GM12874 (cell line): Measurements from ENCODE around the gene ANKRD33B.

Experiments
- TF ChIP-seq, protein P1 (sequence below): IDR thresholded peaks from 2 replicates; pipeline ENCODE4 v1.5.1; 2011; ENCODE audit warnings: low read depth, mild to moderate bottlenecking, control low read depth, low read length, moderate library complexity; ENCODE audit not compliant: insufficient read depth

ANKRD33B gene

DNA sequence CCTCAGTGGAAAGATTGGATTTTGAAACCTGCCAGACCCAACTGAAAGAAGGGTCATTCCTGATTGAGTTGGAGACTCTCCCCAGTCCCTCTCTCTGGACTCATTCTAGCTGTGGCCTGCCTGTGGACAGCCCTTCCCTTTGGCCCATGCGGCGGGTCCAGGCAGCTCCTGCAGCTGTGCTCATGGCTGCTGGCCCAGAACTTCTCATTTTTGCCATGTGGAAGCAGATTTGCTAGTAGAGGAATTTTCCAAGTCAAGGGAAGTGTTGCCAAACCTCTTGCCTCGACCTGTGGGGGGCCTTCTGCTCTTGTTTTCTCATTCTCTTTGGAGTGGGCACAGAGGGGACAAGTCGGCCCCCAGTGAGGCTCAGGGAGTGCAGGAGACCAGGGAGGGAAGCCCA, 89.2 kb downstream of the ANKRD33B start:
- TF ChIP-seq, protein P1, sequence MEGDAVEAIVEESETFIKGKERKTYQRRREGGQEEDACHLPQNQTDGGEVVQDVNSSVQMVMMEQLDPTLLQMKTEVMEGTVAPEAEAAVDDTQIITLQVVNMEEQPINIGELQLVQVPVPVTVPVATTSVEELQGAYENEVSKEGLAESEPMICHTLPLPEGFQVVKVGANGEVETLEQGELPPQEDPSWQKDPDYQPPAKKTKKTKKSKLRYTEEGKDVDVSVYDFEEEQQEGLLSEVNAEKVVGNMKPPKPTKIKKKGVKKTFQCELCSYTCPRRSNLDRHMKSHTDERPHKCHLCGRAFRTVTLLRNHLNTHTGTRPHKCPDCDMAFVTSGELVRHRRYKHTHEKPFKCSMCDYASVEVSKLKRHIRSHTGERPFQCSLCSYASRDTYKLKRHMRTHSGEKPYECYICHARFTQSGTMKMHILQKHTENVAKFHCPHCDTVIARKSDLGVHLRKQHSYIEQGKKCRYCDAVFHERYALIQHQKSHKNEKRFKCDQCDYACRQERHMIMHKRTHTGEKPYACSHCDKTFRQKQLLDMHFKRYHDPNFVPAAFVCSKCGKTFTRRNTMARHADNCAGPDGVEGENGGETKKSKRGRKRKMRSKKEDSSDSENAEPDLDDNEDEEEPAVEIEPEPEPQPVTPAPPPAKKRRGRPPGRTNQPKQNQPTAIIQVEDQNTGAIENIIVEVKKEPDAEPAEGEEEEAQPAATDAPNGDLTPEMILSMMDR: no peak

DNA sequence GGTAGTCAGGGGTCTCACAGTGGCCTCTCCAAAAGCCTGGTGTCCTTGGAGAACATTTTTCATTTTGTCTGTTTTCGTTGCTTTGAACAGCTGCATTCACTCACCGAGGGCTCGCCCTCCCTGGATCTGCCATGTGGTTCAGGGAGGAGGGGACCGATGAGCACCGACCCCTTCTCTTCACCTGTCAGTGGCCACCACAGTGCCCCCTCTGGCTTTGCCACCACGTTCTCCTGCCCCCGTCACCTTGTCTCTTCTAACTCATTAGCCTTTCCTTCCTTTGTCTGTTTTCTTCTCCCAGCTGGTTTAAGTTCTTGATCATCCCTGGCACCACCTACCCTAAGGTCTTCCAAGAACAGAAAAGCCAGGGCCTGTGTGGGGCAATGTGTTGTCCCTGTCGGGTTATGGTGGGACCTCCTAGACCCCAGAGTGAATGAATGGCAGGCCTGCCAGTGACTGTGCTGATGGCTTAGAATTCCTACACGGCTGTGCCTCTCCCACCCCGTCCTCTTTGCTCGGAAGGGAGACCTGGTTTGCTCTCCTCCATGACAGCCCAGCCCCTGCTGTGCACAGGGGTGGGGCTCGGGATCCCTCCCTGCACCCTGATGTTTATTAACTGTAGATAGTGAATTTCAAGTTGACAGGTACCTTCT, 90.0 kb downstream of the ANKRD33B start:
- TF ChIP-seq, protein P1: no peak

DNA sequence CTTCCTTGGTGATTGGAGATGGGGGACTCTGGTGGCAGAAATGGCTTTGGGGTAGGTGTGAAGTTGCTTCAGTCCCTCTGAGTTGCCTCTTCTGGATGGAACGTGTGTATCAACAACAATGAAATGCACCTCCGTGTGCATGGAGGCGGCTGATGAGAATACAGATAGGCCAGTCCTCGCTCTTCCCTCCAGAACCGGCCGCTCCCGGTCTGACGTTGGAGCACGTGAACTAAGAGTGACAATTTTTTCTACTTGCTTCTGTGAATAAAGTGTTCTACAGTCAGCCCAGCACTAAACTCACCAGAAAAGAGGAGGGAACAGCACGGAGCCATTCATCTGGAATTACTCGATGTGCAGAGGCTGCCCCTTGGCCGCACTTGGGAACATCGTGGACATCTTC, 90.7 kb downstream of the ANKRD33B start:
- TF ChIP-seq, protein P1: no peak

DNA sequence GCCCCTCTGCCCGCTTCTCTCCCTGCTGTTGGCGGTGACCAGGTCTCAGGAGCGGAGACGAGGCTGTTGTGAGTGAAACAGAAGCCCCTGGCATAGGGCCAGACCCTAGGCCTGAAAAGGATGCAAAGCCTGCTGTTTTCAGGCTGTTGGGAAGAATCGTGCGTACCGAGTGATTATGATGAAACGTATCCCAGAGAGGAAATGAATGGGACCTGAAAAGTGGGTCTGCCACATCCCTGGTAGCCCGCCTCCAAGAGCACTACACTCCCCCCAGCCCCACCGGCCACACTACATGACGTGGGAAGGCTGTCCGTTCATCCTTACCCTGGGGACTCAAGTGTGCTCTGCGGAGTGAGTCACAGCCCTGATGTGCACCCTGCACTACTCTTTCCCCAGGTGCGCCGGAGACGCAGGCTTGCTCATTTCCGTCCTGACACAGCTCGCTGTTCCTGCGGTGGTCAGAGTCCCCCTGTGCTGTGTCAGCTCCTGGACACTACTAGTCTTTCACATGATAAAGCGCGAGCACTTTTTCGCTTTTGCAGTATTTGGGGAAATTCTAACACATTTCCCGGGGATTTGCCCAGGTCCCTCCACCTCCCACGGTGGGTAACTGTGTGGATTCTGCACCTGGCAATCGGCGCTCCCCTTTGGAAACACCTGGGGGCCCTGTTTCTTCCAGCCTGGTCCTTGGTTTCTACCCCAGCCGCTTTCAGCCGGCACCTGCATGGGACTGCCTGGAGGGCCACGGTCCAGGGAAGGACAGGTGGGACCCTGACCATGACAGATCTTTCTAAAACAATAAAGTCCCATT, 91.5 kb downstream of the ANKRD33B start:
- TF ChIP-seq, protein P1: no peak

DNA sequence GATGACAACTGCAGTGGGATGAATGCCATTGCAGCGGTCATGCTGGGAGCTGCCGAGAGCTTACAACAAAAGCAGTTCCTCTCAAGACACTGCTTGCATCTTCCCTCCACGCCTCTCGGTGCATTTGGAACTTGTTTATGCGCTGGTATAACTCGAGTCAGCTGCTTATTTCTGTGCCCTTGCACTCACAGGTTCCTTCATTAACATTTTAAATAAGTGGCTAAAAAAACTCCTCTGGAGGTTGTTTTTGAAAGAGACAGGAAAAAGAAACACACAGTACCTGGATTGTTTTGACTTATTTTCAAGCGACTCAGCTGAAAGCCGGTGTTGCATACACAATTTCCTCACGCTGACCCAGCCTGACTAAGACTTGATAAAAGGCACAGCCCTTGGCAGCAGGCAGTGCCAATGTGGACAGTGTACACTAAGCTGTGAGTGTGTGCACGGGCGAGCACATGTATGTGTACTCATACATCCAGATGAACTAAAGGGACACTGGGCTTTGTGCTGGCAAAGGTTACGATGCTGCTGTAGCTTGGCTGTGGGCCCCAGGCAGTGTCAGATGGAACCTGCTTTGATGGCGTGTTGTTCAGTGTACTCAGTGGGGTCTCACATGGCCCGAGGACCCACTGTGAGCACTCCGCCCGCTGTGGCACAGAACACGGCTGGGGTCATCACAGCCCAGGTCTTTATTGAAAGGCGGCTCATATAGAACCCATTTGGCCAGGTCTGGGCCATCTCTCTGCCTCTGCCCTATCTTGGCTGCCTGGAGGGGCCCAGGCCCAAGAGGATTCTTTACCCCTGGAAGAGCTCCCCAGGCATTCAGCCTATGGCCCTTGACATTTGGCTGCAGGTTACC, 92.3 kb downstream of the ANKRD33B start:
- TF ChIP-seq, protein P1: no peak

DNA sequence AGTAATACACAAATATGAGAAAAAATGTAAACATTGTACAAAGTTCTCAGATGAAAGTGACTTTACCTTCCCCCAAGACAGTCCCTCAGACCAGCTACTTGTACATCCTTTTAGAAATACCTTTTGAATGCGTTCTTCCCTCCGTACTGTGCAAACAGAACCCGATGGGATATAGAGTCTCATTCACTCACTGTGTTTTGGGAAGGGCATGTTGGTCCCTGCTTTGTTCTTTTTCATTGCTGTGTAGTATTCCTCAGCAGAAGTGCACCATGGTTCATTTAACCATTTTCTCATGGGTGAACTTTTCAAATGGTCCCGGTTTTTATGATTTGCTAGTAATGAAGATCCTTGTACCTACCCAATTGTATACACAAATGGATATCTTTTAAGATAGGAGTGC, 94.4 kb downstream of the ANKRD33B start:
- TF ChIP-seq, protein P1: no peak

DNA sequence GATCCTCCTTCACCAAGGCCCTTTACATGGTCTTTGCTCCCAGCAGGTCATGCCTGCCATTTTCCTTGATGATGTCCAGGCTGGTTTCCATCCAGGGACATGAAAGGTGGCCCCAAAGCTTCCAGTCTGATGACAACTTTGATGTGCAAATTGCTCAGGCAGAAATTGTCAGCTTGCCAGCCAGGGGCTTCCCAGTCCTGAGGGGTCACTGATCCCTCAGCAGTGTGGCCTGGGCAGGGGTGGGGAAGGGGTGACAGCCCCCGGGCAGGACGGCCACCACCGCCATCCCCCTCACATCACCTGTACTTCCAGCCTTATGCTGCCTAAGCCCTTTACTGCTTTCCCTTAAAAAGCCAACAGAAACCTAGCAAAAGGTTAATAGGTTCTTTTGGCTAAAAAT, 96.3 kb downstream of the ANKRD33B start:
- TF ChIP-seq, protein P1: no peak
